ENCODE results near the gene SLC24A3. TPM values are rescaled to one million over a fixed set of nuclear protein-coding genes. Genes with fewer than 3 reads are reported as not detected.

The SLC24A3 gene
- total and polyA plus RNA-seq, 4 donors = 1.9 to 8.4 (median 5.8) TPM

- Histone ChIP-seq H3K4me1 (ENCODE audit: control insufficient read depth in 5 of 5, insufficient read depth in 5 of 5, low read length in 5 of 5) (peaks cover 0 to 4% (median 0%) of the 10 kb centered on the region in 5 donors), H3K9me3 (ENCODE audit: control insufficient read depth in 4 of 4, insufficient read depth in 3 of 4, low read length in 3 of 4) (no peaks in the 10 kb centered on the region), H3K27me3 (ENCODE audit: control insufficient read depth in 3 of 3, insufficient read depth in 3 of 3, low read length in 2 of 3) (no peaks in the 10 kb centered on the region), H3K36me3 (ENCODE audit: control insufficient read depth in 4 of 4, insufficient read depth in 4 of 4, low read length in 4 of 4) (no peaks in the 10 kb centered on the region), H3K27ac (ENCODE audit: low read depth in 1 of 2, low read length in 1 of 2) (no peak overlapping the region), H3K4me3 (no peak overlapping the region), H3K9ac (ENCODE audit: insufficient read depth in 1 of 2, low read length in 2 of 2) (no peak overlapping the region)
- DNase-seq (no peak), ATAC-seq (ENCODE audit: insufficient read depth, low FRiP score) (no peak)
- TF ChIP-seq, protein P1, sequence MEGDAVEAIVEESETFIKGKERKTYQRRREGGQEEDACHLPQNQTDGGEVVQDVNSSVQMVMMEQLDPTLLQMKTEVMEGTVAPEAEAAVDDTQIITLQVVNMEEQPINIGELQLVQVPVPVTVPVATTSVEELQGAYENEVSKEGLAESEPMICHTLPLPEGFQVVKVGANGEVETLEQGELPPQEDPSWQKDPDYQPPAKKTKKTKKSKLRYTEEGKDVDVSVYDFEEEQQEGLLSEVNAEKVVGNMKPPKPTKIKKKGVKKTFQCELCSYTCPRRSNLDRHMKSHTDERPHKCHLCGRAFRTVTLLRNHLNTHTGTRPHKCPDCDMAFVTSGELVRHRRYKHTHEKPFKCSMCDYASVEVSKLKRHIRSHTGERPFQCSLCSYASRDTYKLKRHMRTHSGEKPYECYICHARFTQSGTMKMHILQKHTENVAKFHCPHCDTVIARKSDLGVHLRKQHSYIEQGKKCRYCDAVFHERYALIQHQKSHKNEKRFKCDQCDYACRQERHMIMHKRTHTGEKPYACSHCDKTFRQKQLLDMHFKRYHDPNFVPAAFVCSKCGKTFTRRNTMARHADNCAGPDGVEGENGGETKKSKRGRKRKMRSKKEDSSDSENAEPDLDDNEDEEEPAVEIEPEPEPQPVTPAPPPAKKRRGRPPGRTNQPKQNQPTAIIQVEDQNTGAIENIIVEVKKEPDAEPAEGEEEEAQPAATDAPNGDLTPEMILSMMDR (IDR thresholded peaks at IDR 0.05; ENCODE audit: control extremely low read depth, extremely low read depth) = no peak
- WGBS, 2 donors = 63 to 81% methylated on average over 5 of the region's 5 CpGs
Observed at GRCh38 chr20:19317237-19318069, 105.0 kb downstream of the SLC24A3 start.

- 58 to 67% methylated on average over 4 of the region's 4 CpGs for WGBS, 2 donors
- Histone ChIP-seq H3K4me3 (no peak overlapping the region), H3K27ac (ENCODE audit: low read depth in 1 of 2, low read length in 1 of 2) (no peak overlapping the region), H3K27me3 (ENCODE audit: control insufficient read depth in 3 of 3, insufficient read depth in 3 of 3, low read length in 2 of 3) (no peaks in the 10 kb centered on the region), H3K4me1 (ENCODE audit: control insufficient read depth in 5 of 5, insufficient read depth in 5 of 5, low read length in 5 of 5) (peaks cover 0 to 4% (median 0%) of the 10 kb centered on the region in 5 donors), H3K9me3 (ENCODE audit: control insufficient read depth in 4 of 4, insufficient read depth in 3 of 4, low read length in 3 of 4) (no peaks in the 10 kb centered on the region), H3K36me3 (ENCODE audit: control insufficient read depth in 4 of 4, insufficient read depth in 4 of 4, low read length in 4 of 4) (no peaks in the 10 kb centered on the region), H3K9ac (ENCODE audit: insufficient read depth in 1 of 2, low read length in 2 of 2) (no peak overlapping the region)
- TF ChIP-seq, protein P1 (IDR thresholded peaks at IDR 0.05; ENCODE audit: control extremely low read depth, extremely low read depth) = no peak
- ATAC-seq (ENCODE audit: insufficient read depth, low FRiP score) (no peak), DNase-seq (no peak)
Observed at GRCh38 chr20:19318610-19319009, 106.2 kb downstream of the SLC24A3 start.

- Histone ChIP-seq H3K4me3 (no peak overlapping the region), H3K36me3 (ENCODE audit: control insufficient read depth in 4 of 4, insufficient read depth in 4 of 4, low read length in 4 of 4) (no peaks in the 10 kb centered on the region), H3K27ac (ENCODE audit: low read depth in 1 of 2, low read length in 1 of 2) (no peak overlapping the region), H3K27me3 (ENCODE audit: control insufficient read depth in 3 of 3, insufficient read depth in 3 of 3, low read length in 2 of 3) (no peaks in the 10 kb centered on the region), H3K9ac (ENCODE audit: insufficient read depth in 1 of 2, low read length in 2 of 2) (peak overlapping the region in 1 of 2 donors; percentile 15), H3K4me1 (ENCODE audit: control insufficient read depth in 5 of 5, insufficient read depth in 5 of 5, low read length in 5 of 5) (peaks cover 0 to 4% (median 0%) of the 10 kb centered on the region in 5 donors), H3K9me3 (ENCODE audit: control insufficient read depth in 4 of 4, insufficient read depth in 3 of 4, low read length in 3 of 4) (no peaks in the 10 kb centered on the region)
- WGBS, 2 donors = 32 to 62% methylated on average over 8 of the region's 8 CpGs
- ATAC-seq (ENCODE audit: insufficient read depth, low FRiP score) = no peak
- TF ChIP-seq, protein P1 (IDR thresholded peaks at IDR 0.05; ENCODE audit: control extremely low read depth, extremely low read depth) = no peak
- DNase-seq = no peak
Observed at GRCh38 chr20:19320005-19320404, 107.6 kb downstream of the SLC24A3 start.

Measured in lung (tissue), 12 donors.